Neural cell (in vitro differentiated cells): ENCODE measurements around the gene IRF4. TPM values are rescaled to one million over a fixed set of nuclear protein-coding genes. Genes with fewer than 3 reads are reported as not detected.

Source experiments
- H2AFZ ChIP-seq: fragments of 200-600, 300-800 bp; sonication (generic), shearing (Covaris generic); 2 replicates; pipeline ENCODE4 v1.6.0; 2014; ENCODE audit warnings: low read depth, mild to moderate bottlenecking, antibody characterized with exemption, low read length, moderate library complexity
- H3F3A ChIP-seq: fragments of 200-600 bp; shearing (Covaris generic); 2 replicates; pipeline ENCODE4 v1.6.1; 2016; ENCODE audit warnings: mild to moderate bottlenecking, moderate library complexity, mixed read lengths, antibody characterized with exemption, low read length; ENCODE audit not compliant: insufficient read depth, poor library complexity, severe bottlenecking
- H3K27ac ChIP-seq: fragments of 200-600, 300-800 bp; sonication (generic), shearing (Covaris generic); 2 replicates; pipeline ENCODE4 v1.5.1; 2014; ENCODE audit warnings: mild to moderate bottlenecking, low read length, moderate library complexity
- H3K27me3 ChIP-seq: fragments of 300-800, 200-600 bp; sonication (generic), shearing (Covaris generic); 2 replicates; pipeline ENCODE4 v1.6.0; 2014; ENCODE audit warnings: mild to moderate bottlenecking, low read depth, low read length, moderate library complexity; ENCODE audit not compliant: insufficient read depth
- H3K36me3 ChIP-seq: fragments of 300-800, 200-600 bp; sonication (generic), shearing (Covaris generic); 2 replicates; pipeline ENCODE4 v1.5.1; 2014; ENCODE audit warnings: mild to moderate bottlenecking, antibody characterized with exemption, low read length, moderate library complexity; ENCODE audit not compliant: insufficient read depth
- H3K4me2 ChIP-seq: fragments of 300-800, 200-600 bp; sonication (generic), shearing (Covaris generic); 2 replicates; pipeline ENCODE4 v1.6.0; 2014; ENCODE audit warnings: mild to moderate bottlenecking, low read length
- H3K4me3 ChIP-seq: fragments of 300-800, 200-600 bp; sonication (generic), shearing (Covaris generic); 2 replicates; pipeline ENCODE4 v1.5.1; 2014; ENCODE audit warnings: mild to moderate bottlenecking, low read length, moderate library complexity
- H3K79me2 ChIP-seq: fragments of 200-600 bp; shearing (Covaris generic); replicated peaks from 2 replicates; pipeline ENCODE4 v1.6.0; 2014; ENCODE audit warnings: mild to moderate bottlenecking, low read length, moderate library complexity; ENCODE audit not compliant: insufficient read depth
- H3K9ac ChIP-seq: fragments of 300-800, 200-600 bp; sonication (generic), shearing (Covaris generic); 2 replicates; pipeline ENCODE4 v1.6.1; 2016; ENCODE audit warnings: mild to moderate bottlenecking, low read length, mixed read lengths
- H3K9me2 ChIP-seq: fragments of 200-600 bp; shearing (Covaris generic); 2 replicates; pipeline ENCODE4 v1.6.1; 2016; ENCODE audit warnings: mild to moderate bottlenecking, low read length, mixed read lengths; ENCODE audit not compliant: insufficient read depth
- H3K9me3 ChIP-seq: fragments of 200-600, 300-800 bp; sonication (generic), shearing (Covaris generic); 2 replicates; pipeline ENCODE4 v1.6.1; 2016; ENCODE audit warnings: mild to moderate bottlenecking, mixed run types, low read length, moderate library complexity, mixed read lengths
- H4K20me1 ChIP-seq: fragments of 200-600 bp; shearing (Covaris generic); 2 replicates; pipeline ENCODE4 v1.6.1; 2016; ENCODE audit warnings: mild to moderate bottlenecking, mixed run types; ENCODE audit not compliant: insufficient read depth
- CTCF ChIP-seq: fragments of 450-650 bp; IDR thresholded peaks from 2 replicates; pipeline ENCODE4 v1.5.1; 2014; ENCODE audit warnings: antibody characterized with exemption, mild to moderate bottlenecking, moderate library complexity; ENCODE audit not compliant: poor library complexity, severe bottlenecking
- EP300 ChIP-seq: fragments of 450-650 bp; conservative IDR thresholded peaks from 2 replicates; pipeline ENCODE4 v1.6.1; 2014; ENCODE audit warnings: antibody characterized with exemption, mild to moderate bottlenecking, moderate library complexity; ENCODE audit not compliant: poor library complexity, severe bottlenecking
- EZH2 ChIP-seq: fragments of 200-600, 300-800 bp; shearing (Covaris generic), sonication (generic); IDR thresholded peaks from 2 replicates; pipeline ENCODE4 v1.6.1; 2014; ENCODE audit warnings: antibody characterized with exemption, low read length, borderline replicate concordance, mild to moderate bottlenecking; ENCODE audit not compliant: insufficient read depth, poor library complexity, severe bottlenecking
- MXI1 ChIP-seq: fragments of 450-650 bp; conservative IDR thresholded peaks from 2 replicates; pipeline ENCODE4 v1.6.1; 2014; ENCODE audit warnings: antibody characterized with exemption, mild to moderate bottlenecking; ENCODE audit not compliant: poor library complexity, severe bottlenecking
- POLR2AphosphoS5 ChIP-seq: IDR thresholded peaks from 2 replicates; pipeline ENCODE4 v1.6.1; 2012
- RAD21 ChIP-seq: fragments of 450-650 bp; conservative IDR thresholded peaks from 2 replicates; pipeline ENCODE4 v1.6.1; 2014; ENCODE audit warnings: antibody characterized with exemption, mild to moderate bottlenecking, moderate library complexity
- SMC3 ChIP-seq: fragments of 450-650 bp; conservative IDR thresholded peaks from 2 replicates; pipeline ENCODE4 v1.6.1; 2014; ENCODE audit warnings: antibody characterized with exemption, mild to moderate bottlenecking, moderate library complexity; ENCODE audit not compliant: poor library complexity
- TAF1 ChIP-seq: IDR thresholded peaks from 2 replicates; pipeline ENCODE4 v1.6.1; 2012; ENCODE audit warnings: low read depth
- polyA plus RNA-seq: library from polyadenylated mRNA; depleted of rRNA; stranded (reverse); fragments of >200 nt; gene quantifications from 2 replicates; pipeline ENCODE4 v1.2.3, GENCODE V29; 2014
- TF ChIP-seq, protein P1 (sequence below): IDR thresholded peaks from 2 replicates; pipeline ENCODE4 v1.6.1; 2012; ENCODE audit warnings: borderline replicate concordance

IRF4 gene
- polyA plus RNA-seq, 1 donor from 2014 or later, result 0.05 TPM

- Histone ChIP-seq H3K9me2 (no peaks in the 10 kb centered on the region), H4K20me1 (no peaks in the 10 kb centered on the region), H3K9ac (no peak overlapping the region), H3K9me3 (no peaks in the 10 kb centered on the region), H2AFZ (no peak overlapping the region), H3K79me2 (no peaks in the 10 kb centered on the region), H3K27me3 (no peaks in the 10 kb centered on the region), H3K4me2 (no peak overlapping the region), H3K4me3 (no peak overlapping the region), H3K27ac (no peak overlapping the region), H3F3A (no peaks in the 10 kb centered on the region), H3K36me3 (no peaks in the 10 kb centered on the region)
- no peak for TF ChIP-seq TAF1
- no peak for TF ChIP-seq RAD21
- TF ChIP-seq EZH2, result no peak
- no peak for TF ChIP-seq POLR2AphosphoS5
- no peak for TF ChIP-seq CTCF
- TF ChIP-seq MXI1, result no peak
- no peak for TF ChIP-seq SMC3
- TF ChIP-seq, protein P1, sequence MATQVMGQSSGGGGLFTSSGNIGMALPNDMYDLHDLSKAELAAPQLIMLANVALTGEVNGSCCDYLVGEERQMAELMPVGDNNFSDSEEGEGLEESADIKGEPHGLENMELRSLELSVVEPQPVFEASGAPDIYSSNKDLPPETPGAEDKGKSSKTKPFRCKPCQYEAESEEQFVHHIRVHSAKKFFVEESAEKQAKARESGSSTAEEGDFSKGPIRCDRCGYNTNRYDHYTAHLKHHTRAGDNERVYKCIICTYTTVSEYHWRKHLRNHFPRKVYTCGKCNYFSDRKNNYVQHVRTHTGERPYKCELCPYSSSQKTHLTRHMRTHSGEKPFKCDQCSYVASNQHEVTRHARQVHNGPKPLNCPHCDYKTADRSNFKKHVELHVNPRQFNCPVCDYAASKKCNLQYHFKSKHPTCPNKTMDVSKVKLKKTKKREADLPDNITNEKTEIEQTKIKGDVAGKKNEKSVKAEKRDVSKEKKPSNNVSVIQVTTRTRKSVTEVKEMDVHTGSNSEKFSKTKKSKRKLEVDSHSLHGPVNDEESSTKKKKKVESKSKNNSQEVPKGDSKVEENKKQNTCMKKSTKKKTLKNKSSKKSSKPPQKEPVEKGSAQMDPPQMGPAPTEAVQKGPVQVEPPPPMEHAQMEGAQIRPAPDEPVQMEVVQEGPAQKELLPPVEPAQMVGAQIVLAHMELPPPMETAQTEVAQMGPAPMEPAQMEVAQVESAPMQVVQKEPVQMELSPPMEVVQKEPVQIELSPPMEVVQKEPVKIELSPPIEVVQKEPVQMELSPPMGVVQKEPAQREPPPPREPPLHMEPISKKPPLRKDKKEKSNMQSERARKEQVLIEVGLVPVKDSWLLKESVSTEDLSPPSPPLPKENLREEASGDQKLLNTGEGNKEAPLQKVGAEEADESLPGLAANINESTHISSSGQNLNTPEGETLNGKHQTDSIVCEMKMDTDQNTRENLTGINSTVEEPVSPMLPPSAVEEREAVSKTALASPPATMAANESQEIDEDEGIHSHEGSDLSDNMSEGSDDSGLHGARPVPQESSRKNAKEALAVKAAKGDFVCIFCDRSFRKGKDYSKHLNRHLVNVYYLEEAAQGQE, result no peak
- no peak for TF ChIP-seq EP300
Observed at GRCh38 chr6:446418-447366, 55.1 kb downstream of the IRF4 start.

- no peak overlapping the region for H3K4me2 ChIP-seq
- H2AFZ ChIP-seq, result no peak overlapping the region
- H3K9me3 ChIP-seq, result no peaks in the 10 kb centered on the region
- no peaks in the 10 kb centered on the region for H3K79me2 ChIP-seq
- H3K9me2 ChIP-seq, result no peaks in the 10 kb centered on the region
- no peak overlapping the region for H3K27ac ChIP-seq
- no peaks in the 10 kb centered on the region for H3K27me3 ChIP-seq
- H3K4me3 ChIP-seq, result no peak overlapping the region
- H3K9ac ChIP-seq, result no peak overlapping the region
- TF ChIP-seq, protein P1, result no peak
- no peak for TF ChIP-seq MXI1
- no peak for TF ChIP-seq POLR2AphosphoS5
- no peak for TF ChIP-seq SMC3
- TF ChIP-seq EP300, result no peak
- TF ChIP-seq RAD21, result no peak
- TF ChIP-seq CTCF, result no peak
- no peak for TF ChIP-seq EZH2
- TF ChIP-seq TAF1, result no peak
- H4K20me1 ChIP-seq, result no peaks in the 10 kb centered on the region
- H3K36me3 ChIP-seq, result no peaks in the 10 kb centered on the region
- H3F3A ChIP-seq, result no peaks in the 10 kb centered on the region
Observed at GRCh38 chr6:447381-448165, 56.0 kb downstream of the IRF4 start.
